NCI-H510A treated with DMSO at 0.1 percent for 48 hours (cell line): ENCODE results near the gene ZNF394.
"Not testable (repeated sequence)": the region's sequence is repeated elsewhere in the genome, so short reads cannot be mapped to it uniquely, and the experiment has no call there.

Experiments
- DNase-seq: peaks from one replicate; lab custom pipeline; 2025; lab: John Stamatoyannopoulos, UW

The ZNF394 gene

GRCh38 chr7:99499721-99500636 is at the start of gene ZNF394:
Gene ZNF394, minus strand, starts transcription at chr7:99500281. Its CDS starts 188 bp downstream, at chr7:99500093.
- peak; percentile 62 for DNase-seq

- DNase-seq, result not testable (repeated sequence)
Measured at GRCh38 chr7:99549545-99549944, 49.5 kb upstream of the ZNF394 start.

- not testable (repeated sequence) for DNase-seq
Measured at GRCh38 chr7:99545308-99545707, 45.2 kb upstream of the ZNF394 start.

GRCh38 chr7:99543916-99544315 is 43.8 kb upstream of the ZNF394 start:
- DNase-seq, result no peak

GRCh38 chr7:99543081-99543671 is 43.1 kb upstream of the ZNF394 start:
- DNase-seq, result no peak

GRCh38 chr7:99541212-99541611 is 41.1 kb upstream of the ZNF394 start:
- no peak for DNase-seq

GRCh38 chr7:99540542-99540941 is 40.5 kb upstream of the ZNF394 start:
- no peak for DNase-seq

- DNase-seq, result no peak
Measured at GRCh38 chr7:99539213-99539811, 39.2 kb upstream of the ZNF394 start.

- no peak for DNase-seq
Measured at GRCh38 chr7:99535667-99536066, 35.6 kb upstream of the ZNF394 start.

GRCh38 chr7:99531354-99531765 is 31.3 kb upstream of the ZNF394 start:
- no peak for DNase-seq

- DNase-seq, result no peak
Measured at GRCh38 chr7:99525713-99526440, 25.8 kb upstream of the ZNF394 start.

GRCh38 chr7:99521399-99521798 is 21.3 kb upstream of the ZNF394 start:
- no peak for DNase-seq

- no peak for DNase-seq
Measured at GRCh38 chr7:99514050-99514449, 14.0 kb upstream of the ZNF394 start.

GRCh38 chr7:99505324-99505662 is 5.2 kb upstream of the ZNF394 start:
- no peak for DNase-seq

GRCh38 chr7:99504603-99505323 is 4.7 kb upstream of the ZNF394 start, which contains the start of gene ZKSCAN5:
Gene ZKSCAN5, plus strand, starts transcription at chr7:99504662. Its CDS starts 1,383 bp downstream, at chr7:99506045.
- DNase-seq, result peak; percentile 89

- DNase-seq, result no peak
Measured at GRCh38 chr7:99504281-99504602, 4.2 kb upstream of the ZNF394 start.

GRCh38 chr7:99501236-99501635 is 1.2 kb upstream of the ZNF394 start:
- not testable (repeated sequence) for DNase-seq

- DNase-seq, result peak; percentile 3
Measured at GRCh38 chr7:99500637-99501009, 542 bp upstream of the ZNF394 start.

- no peak for DNase-seq
Measured at GRCh38 chr7:99499371-99499720, 735 bp downstream of the ZNF394 start.

- no peak for DNase-seq
Measured at GRCh38 chr7:99498546-99498944, 1.5 kb downstream of the ZNF394 start.

GRCh38 chr7:99497766-99498545 is 2.1 kb downstream of the ZNF394 start:
- DNase-seq, result no peak
